Measurements from ENCODE around the gene TFDP3.

GRCh38 chrX:133179500-133179899 lies 38.7 kb downstream of the TFDP3 start:
- TF ChIP-seq CTCF (conservative IDR thresholded peaks at IDR 0.05; ENCODE audit: low read depth, low read length) (no peak), BHLHE40 (IDR thresholded peaks at IDR 0.05; ENCODE audit: low read depth, low read length) (no peak), MXI1 (IDR thresholded peaks at IDR 0.05; ENCODE audit: borderline replicate concordance, low read depth, low read length) (no peak), USF2 (IDR thresholded peaks at IDR 0.05; ENCODE audit: low read depth, low read length) (no peak), SMC3 (IDR thresholded peaks at IDR 0.05; ENCODE audit: low read depth, low read length) (no peak), MAZ (IDR thresholded peaks at IDR 0.05; ENCODE audit: borderline replicate concordance, low read depth, low read length) (no peak), POLR2A (IDR thresholded peaks at IDR 0.05; ENCODE audit: low read depth, low read length) (no peak), CEBPB (IDR thresholded peaks at IDR 0.05; ENCODE audit: low read depth, low read length) (no peak), RCOR1 (IDR thresholded peaks at IDR 0.05; ENCODE audit: insufficient replicate concordance, low read length) (no peak), CHD1 (IDR thresholded peaks at IDR 0.05; ENCODE audit: low read depth, low read length) (no peak), RAD21 (IDR thresholded peaks at IDR 0.05; ENCODE audit: low read length) (no peak), FOS (IDR thresholded peaks at IDR 0.05; ENCODE audit: low read depth, low read length) (no peak), MAFK (IDR thresholded peaks at IDR 0.05; ENCODE audit: low read depth, low read length) (no peak), RFX5 (IDR thresholded peaks at IDR 0.05; ENCODE audit: low read depth, low read length) (no peak)

All from IMR-90 (cell line).